Endothelial cell (in vitro differentiated cells): ENCODE results near the gene TECTA. TPM values are rescaled to one million over a fixed set of nuclear protein-coding genes. Genes with fewer than 3 reads are reported as not detected.

ENCODE experiments used
- DNase-seq: peaks from one replicate; pipeline ENCODE4 v3.0.0; 2021; ENCODE audit warnings: low spot score
- H3K27ac Mint-ChIP-seq: one replicate; pipeline ENCODE4 v1.8.0; 2021; ENCODE audit warnings: mixed read lengths, inconsistent platforms; ENCODE audit not compliant: unreplicated experiment
- H3K27me3 Mint-ChIP-seq: one replicate; pipeline ENCODE4 v1.8.0; 2021; ENCODE audit warnings: mild to moderate bottlenecking, moderate library complexity, mixed read lengths, inconsistent platforms; ENCODE audit not compliant: unreplicated experiment
- H3K36me3 Mint-ChIP-seq: one replicate; pipeline ENCODE4 v1.8.0; 2021; ENCODE audit warnings: mild to moderate bottlenecking, low read depth, mixed read lengths, inconsistent platforms; ENCODE audit not compliant: unreplicated experiment
- H3K4me1 Mint-ChIP-seq: one replicate; pipeline ENCODE4 v1.8.0; 2021; ENCODE audit warnings: mild to moderate bottlenecking, mixed read lengths, inconsistent platforms; ENCODE audit not compliant: unreplicated experiment
- H3K4me3 Mint-ChIP-seq: one replicate; pipeline ENCODE4 v1.8.0; 2021; ENCODE audit warnings: mild to moderate bottlenecking, mixed read lengths, inconsistent platforms; ENCODE audit not compliant: unreplicated experiment
- H3K9me3 Mint-ChIP-seq: one replicate; pipeline ENCODE4 v1.8.0; 2021; ENCODE audit warnings: mixed read lengths, inconsistent platforms; ENCODE audit not compliant: unreplicated experiment
- CTCF ChIP-seq: fragments of 200-600 bp; sonication (generic); IDR thresholded peaks from one replicate; pipeline ENCODE4 v1.5.0; 2021; ENCODE audit warnings: antibody characterized with exemption; ENCODE audit not compliant: unreplicated experiment
- total RNA-seq: library from RNA; stranded (reverse); fragmentation: NEBNext Ultra II Directional; extraction: Animal tissue kit (Norgen Biotek cat#: 25700); gene quantifications from one replicate; pipeline ENCODE4 v1.2.1, GENCODE V29; 2021; ENCODE audit not compliant: unreplicated experiment

TECTA gene
- total RNA-seq, 1 donor from 2014 or later, result 2.2 TPM

- Mint-ChIP-seq H3K4me1 (no peaks in the 10 kb centered on the region), H3K9me3 (no peaks in the 10 kb centered on the region), H3K27ac (no peak overlapping the region), H3K36me3 (peaks cover 3% of the 10 kb centered on the region), H3K4me3 (no peak overlapping the region), H3K27me3 (no peaks in the 10 kb centered on the region)
- no peak for DNase-seq
- no peak for TF ChIP-seq CTCF
Observed at GRCh38 chr11:121089566-121089965, 11.5 kb upstream of the TECTA start.

DNA sequence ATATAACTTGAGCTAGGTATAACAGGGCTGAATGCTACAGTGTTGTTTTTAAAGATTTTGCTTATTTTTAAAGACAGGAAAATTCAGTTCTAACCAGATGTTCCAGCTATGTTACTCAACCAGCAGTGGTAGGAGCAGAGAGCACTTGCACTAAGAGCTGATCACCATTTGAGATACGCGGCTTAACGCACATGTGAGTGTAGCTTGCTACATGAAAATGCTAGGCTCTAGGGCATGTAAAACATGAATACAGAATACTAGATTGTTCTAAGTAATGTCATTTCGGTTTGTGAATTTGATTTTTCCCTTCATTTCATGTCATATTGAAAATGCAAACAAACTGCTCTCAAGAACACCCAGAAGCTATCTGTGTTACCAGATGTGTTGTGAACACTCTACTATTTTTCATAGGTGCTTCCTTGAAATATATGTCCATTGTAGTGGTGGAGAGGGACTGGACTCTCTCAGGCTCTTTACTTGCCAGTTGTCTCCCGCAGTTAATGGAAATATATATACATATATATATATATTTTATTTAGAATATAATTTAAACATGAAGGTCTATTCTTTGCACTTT, 10.8 kb upstream of the TECTA start:
- no peaks in the 10 kb centered on the region for H3K27me3 Mint-ChIP-seq

GRCh38 chr11:121091492-121092152, 9.4 kb upstream of the TECTA start:
- no peak for DNase-seq
- Mint-ChIP-seq H3K27ac (no peak overlapping the region), H3K36me3 (peaks cover 3% of the 10 kb centered on the region), H3K9me3 (no peaks in the 10 kb centered on the region), H3K27me3 (no peaks in the 10 kb centered on the region), H3K4me1 (no peaks in the 10 kb centered on the region), H3K4me3 (no peak overlapping the region)
- TF ChIP-seq CTCF, result no peak

More for the DNA sequence above, 10.8 kb upstream of the TECTA start:
- peaks cover 3% of the 10 kb centered on the region for H3K36me3 Mint-ChIP-seq
- H3K27ac Mint-ChIP-seq, result no peak overlapping the region
- H3K9me3 Mint-ChIP-seq, result no peaks in the 10 kb centered on the region
- H3K4me3 Mint-ChIP-seq, result no peak overlapping the region
- no peaks in the 10 kb centered on the region for H3K4me1 Mint-ChIP-seq
- DNase-seq, result no peak
- TF ChIP-seq CTCF, result no peak

GRCh38 chr11:121095561-121095960, 5.5 kb upstream of the TECTA start:
- H3K9me3 Mint-ChIP-seq, result no peaks in the 10 kb centered on the region
- H3K4me1 Mint-ChIP-seq, result no peaks in the 10 kb centered on the region
- DNase-seq, result no peak
- H3K27me3 Mint-ChIP-seq, result peaks cover 2% of the 10 kb centered on the region
- H3K36me3 Mint-ChIP-seq, result no peaks in the 10 kb centered on the region
- no peak overlapping the region for H3K27ac Mint-ChIP-seq
- TF ChIP-seq CTCF, result no peak
- H3K4me3 Mint-ChIP-seq, result no peak overlapping the region

DNA sequence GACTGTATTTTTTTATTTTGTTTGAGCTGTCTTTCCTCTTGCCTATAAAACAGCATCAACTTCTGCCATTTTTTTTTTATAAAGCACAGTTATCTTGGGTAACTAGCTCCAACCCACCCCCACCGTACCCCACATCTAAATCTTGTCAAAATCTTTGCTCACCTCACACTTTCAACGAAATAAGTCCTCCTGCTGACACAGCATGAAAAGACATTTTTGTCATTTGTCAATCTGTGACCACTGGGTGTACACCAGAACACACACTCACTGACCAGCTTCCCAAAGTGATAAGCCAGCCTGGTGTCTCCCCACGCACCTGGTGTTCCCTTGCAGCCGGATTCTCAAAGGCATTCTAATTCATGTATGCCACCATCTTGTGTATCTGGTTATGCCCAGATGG, 1.7 kb upstream of the TECTA start:
- Mint-ChIP-seq H3K4me1 (no peaks in the 10 kb centered on the region), H3K27ac (no peak overlapping the region)

More for the DNA sequence above, 1.7 kb upstream of the TECTA start:
- Mint-ChIP-seq H3K4me3 (no peak overlapping the region), H3K36me3 (no peaks in the 10 kb centered on the region), H3K9me3 (no peaks in the 10 kb centered on the region), H3K27me3 (peaks cover 2% of the 10 kb centered on the region)
- no peak for TF ChIP-seq CTCF
- DNase-seq, result no peak
